ENCODE results near the gene TBX4. TPM values are rescaled to one million over a fixed set of nuclear protein-coding genes. Genes with fewer than 3 reads are reported as not detected.

Gene TBX4
- total RNA-seq, 1 experiment from 2014 or later, result not detected

DNA sequence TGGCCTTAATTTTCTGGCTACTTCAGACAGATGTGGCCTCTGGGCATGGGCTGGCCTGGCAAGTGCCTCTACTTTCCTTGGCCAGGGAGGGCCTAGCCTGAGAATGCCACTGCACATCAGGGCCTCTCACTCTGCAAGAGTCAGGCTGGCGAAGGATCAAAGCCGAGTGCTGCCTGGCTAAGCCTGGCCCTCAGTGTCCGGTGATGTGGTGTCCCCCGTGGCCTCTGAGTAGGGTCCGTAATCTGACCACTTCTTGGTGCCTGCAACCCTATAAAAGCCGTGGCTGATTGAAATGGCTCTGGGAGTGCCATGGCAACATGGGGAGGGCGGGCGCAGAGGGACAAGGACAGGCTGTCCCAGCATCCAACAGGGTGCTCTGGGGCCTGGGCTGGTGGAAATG, 30.2 kb downstream of the TBX4 start:
- intact Hi-C loops (cut with micrococcal nuclease), result no loop called here
- no peak for DNase-seq (ENCODE audit: unreplicated experiment)
- Mint-ChIP-seq H3K27ac (ENCODE audit: low read depth, unreplicated experiment) (no peak overlapping the region), H3K27me3 (ENCODE audit: insufficient read depth, unreplicated experiment) (no peaks in the 10 kb centered on the region), H3K4me3 (ENCODE audit: unreplicated experiment) (no peak overlapping the region), H3K4me1 (ENCODE audit: insufficient read depth, unreplicated experiment) (no peaks in the 10 kb centered on the region), H3K36me3 (ENCODE audit: insufficient read depth, unreplicated experiment) (no peaks in the 10 kb centered on the region), H3K9me3 (ENCODE audit: unreplicated experiment) (no peaks in the 10 kb centered on the region)
- ChIA-PET CTCF (no interaction called here), POLR2A (interaction anchor here (1.5 kb wide), 1 partner anchor 8 kb away, joined by 3 read pairs; no protein-coding TSS in a partner anchor)
- TF ChIP-seq, protein P1, sequence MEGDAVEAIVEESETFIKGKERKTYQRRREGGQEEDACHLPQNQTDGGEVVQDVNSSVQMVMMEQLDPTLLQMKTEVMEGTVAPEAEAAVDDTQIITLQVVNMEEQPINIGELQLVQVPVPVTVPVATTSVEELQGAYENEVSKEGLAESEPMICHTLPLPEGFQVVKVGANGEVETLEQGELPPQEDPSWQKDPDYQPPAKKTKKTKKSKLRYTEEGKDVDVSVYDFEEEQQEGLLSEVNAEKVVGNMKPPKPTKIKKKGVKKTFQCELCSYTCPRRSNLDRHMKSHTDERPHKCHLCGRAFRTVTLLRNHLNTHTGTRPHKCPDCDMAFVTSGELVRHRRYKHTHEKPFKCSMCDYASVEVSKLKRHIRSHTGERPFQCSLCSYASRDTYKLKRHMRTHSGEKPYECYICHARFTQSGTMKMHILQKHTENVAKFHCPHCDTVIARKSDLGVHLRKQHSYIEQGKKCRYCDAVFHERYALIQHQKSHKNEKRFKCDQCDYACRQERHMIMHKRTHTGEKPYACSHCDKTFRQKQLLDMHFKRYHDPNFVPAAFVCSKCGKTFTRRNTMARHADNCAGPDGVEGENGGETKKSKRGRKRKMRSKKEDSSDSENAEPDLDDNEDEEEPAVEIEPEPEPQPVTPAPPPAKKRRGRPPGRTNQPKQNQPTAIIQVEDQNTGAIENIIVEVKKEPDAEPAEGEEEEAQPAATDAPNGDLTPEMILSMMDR (IDR thresholded peaks at IDR 0.05; ENCODE audit: unreplicated experiment), result no peak
- BruUV-seq (replicated peaks), result no TSS peak

DNA sequence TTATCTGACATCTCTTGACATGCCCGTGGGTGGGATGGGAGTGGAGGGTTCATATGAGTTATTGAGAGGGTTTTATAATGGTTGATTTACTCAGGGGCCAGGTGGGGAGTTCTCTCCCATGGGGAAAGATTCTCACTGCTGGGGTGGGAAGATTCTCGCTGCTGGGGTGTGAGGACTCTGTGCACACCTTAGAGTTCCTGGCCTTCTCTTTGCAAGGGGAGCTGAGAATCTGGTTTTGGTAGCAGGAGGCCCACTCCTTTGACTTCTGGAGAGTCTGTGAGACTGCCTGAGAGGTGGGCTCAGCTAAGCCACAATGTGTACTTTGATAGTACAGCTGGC, 31.5 kb downstream of the TBX4 start:
- DNase-seq (ENCODE audit: unreplicated experiment), result no peak
- Mint-ChIP-seq H3K27ac (ENCODE audit: low read depth, unreplicated experiment) (no peak overlapping the region), H3K9me3 (ENCODE audit: unreplicated experiment) (no peaks in the 10 kb centered on the region), H3K27me3 (ENCODE audit: insufficient read depth, unreplicated experiment) (no peaks in the 10 kb centered on the region), H3K4me3 (ENCODE audit: unreplicated experiment) (no peak overlapping the region), H3K36me3 (ENCODE audit: insufficient read depth, unreplicated experiment) (no peaks in the 10 kb centered on the region), H3K4me1 (ENCODE audit: insufficient read depth, unreplicated experiment) (no peaks in the 10 kb centered on the region)
- intact Hi-C loops (cut with micrococcal nuclease), result no loop called here
- ChIA-PET POLR2A (no interaction called here), CTCF (no interaction called here)
- TF ChIP-seq, protein P1 (IDR thresholded peaks at IDR 0.05; ENCODE audit: unreplicated experiment), result no peak
- no TSS peak for BruUV-seq (replicated peaks)

DNA sequence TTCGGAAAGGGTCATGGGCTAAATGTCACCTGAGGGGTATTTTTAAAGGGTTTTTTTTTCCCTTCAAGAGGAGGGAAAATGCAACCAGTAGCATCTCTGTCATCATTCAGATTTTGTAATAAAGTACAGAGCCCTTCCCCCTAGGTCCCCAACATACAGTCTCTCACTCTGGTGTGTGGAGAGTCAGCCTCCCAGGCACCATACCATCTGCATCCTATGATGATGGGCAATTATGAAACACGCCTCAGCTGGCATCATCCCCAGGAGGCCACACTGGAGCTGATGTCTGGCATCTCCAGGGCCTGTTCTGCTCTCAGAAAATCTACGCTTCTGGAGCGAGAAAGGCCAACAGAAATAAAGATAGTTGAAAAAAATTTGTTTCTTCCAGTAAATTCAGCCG, 32.0 kb downstream of the TBX4 start:
- Mint-ChIP-seq H3K27ac (ENCODE audit: low read depth, unreplicated experiment) (no peak overlapping the region), H3K27me3 (ENCODE audit: insufficient read depth, unreplicated experiment) (no peaks in the 10 kb centered on the region), H3K4me1 (ENCODE audit: insufficient read depth, unreplicated experiment) (no peaks in the 10 kb centered on the region), H3K4me3 (ENCODE audit: unreplicated experiment) (no peak overlapping the region), H3K9me3 (ENCODE audit: unreplicated experiment) (no peaks in the 10 kb centered on the region), H3K36me3 (ENCODE audit: insufficient read depth, unreplicated experiment) (no peaks in the 10 kb centered on the region)
- TF ChIP-seq, protein P1 (IDR thresholded peaks at IDR 0.05; ENCODE audit: unreplicated experiment), result no peak
- POLR2A ChIA-PET, result no interaction called here
- CTCF ChIA-PET, result no interaction called here
- intact Hi-C loops (cut with micrococcal nuclease), result no loop called here
- BruUV-seq (replicated peaks), result no TSS peak
- DNase-seq (ENCODE audit: unreplicated experiment), result no peak

DNA sequence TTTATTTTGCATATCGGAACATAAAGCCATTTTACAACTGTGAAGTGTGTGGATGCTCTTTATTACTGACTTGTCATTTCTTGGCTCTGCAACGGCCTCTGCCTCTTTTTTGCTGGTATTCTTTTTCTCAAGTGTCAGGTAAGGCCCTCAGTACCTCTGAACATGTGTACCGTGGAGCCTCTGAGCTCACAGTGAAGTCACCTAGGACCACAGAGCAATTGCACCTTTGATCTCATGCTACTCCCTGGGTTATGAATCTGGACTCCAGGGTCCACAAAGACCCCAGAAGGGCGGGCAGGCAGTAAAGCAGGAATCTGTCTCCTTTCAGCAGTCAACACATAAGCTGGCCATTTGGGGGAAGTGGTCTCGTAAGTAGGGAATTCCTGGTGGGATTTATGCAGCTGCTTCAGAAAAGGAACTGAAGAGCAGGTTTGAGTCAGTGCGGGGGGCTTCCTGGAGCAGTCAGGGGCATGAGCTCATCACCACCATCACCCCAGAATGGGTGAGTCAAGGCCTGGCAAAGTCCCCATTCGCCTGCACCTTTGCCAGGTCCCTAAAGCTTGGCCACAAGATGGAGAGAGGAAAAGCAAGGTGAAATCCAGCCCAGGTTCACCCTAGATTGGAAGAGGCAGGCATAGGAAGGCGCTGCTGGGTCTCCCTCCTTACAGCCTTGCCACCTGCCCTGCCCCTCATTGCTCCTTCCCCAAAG, 33.0 kb downstream of the TBX4 start:
- ChIA-PET POLR2A (no interaction called here), CTCF (interaction anchor here (0.7 kb wide), 1 partner anchor 133 kb away, joined by 3 read pairs; no protein-coding TSS in a partner anchor)
- H3K9me3 Mint-ChIP-seq (ENCODE audit: unreplicated experiment), result no peaks in the 10 kb centered on the region
- no peak overlapping the region for H3K4me3 Mint-ChIP-seq (ENCODE audit: unreplicated experiment)
- intact Hi-C loops (cut with micrococcal nuclease), result no loop called here
- BruUV-seq (replicated peaks), result no TSS peak
- TF ChIP-seq, protein P1 (IDR thresholded peaks at IDR 0.05; ENCODE audit: unreplicated experiment), result no peak
- no peaks in the 10 kb centered on the region for H3K27me3 Mint-ChIP-seq (ENCODE audit: insufficient read depth, unreplicated experiment)
- DNase-seq (ENCODE audit: unreplicated experiment), result no peak
- H3K36me3 Mint-ChIP-seq (ENCODE audit: insufficient read depth, unreplicated experiment), result no peaks in the 10 kb centered on the region
- peaks cover under 1% of the 10 kb centered on the region for H3K4me1 Mint-ChIP-seq (ENCODE audit: insufficient read depth, unreplicated experiment)
- H3K27ac Mint-ChIP-seq (ENCODE audit: low read depth, unreplicated experiment), result no peak overlapping the region

Measured in MCF 10A (cell line).